HepG2 (cell line): ENCODE results near the gene FAM222A. TPM values are rescaled to one million over a fixed set of nuclear protein-coding genes. Genes with fewer than 3 reads are reported as not detected.
A peak's percentile ranks its signal among the peaks of the same experiment; 100 is the strongest.

ENCODE experiments used
- PITX1 ChIP-seq: sonication (generic); formaldehyde crosslinking; IDR thresholded peaks from 2 replicates; pipeline ENCODE4 v1.5.1; 2020; ENCODE audit warnings: mild to moderate bottlenecking, missing genetic modification reagents
- REL ChIP-seq: sonication (generic); formaldehyde crosslinking; conservative IDR thresholded peaks from 2 replicates; pipeline ENCODE4 v1.8.0; 2022; ENCODE audit warnings: mild to moderate bottlenecking, missing genetic modification reagents, moderate library complexity
- SALL1 ChIP-seq: sonication (generic); formaldehyde crosslinking; IDR thresholded peaks from 2 replicates; pipeline ENCODE4 v1.8.0; 2022; ENCODE audit warnings: mild to moderate bottlenecking, missing genetic modification reagents
- SP5 ChIP-seq: IDR thresholded peaks from 2 replicates; pipeline ENCODE4 v1.6.1; 2016; ENCODE audit warnings: low read depth, borderline replicate concordance
- ZNF282 ChIP-seq: fragments of 450-650 bp; IDR thresholded peaks from 2 replicates; pipeline ENCODE4 v1.6.1; 2018; ENCODE audit not compliant: partially characterized antibody
- polyA plus RNA-seq, 8 experiments: library from polyadenylated mRNA; depleted of rRNA in 3 of 8; stranded (reverse) in 7 of 8; unstranded in 1 of 8; fragments of >200 nt; fragmentation: Illumina TruSeq in 4 of 8; extraction: Trizol in 4 of 8; gene quantifications; 2 replicates each; pipeline versions ENCODE4 v1.2.1 to v1.2.3, GENCODE V29; 2011 to 2016; ENCODE audit warnings: low read depth in 4 of 8, missing spikeins in 1 of 8, mixed read lengths in 1 of 8; ENCODE audit not compliant: insufficient read depth in 1 of 8
- total RNA-seq, 5 experiments: library from RNA; depleted of rRNA; stranded (reverse); fragments of >200 nt; fragmentation: Illumina TruSeq; extraction: Trizol; gene quantifications; 2 replicates each; pipeline ENCODE4 v1.2.3, GENCODE V29; 2016; ENCODE audit warnings: low read depth in 1 of 5
- TF ChIP-seq, protein P1 (sequence below): sonication (generic); formaldehyde crosslinking; conservative IDR thresholded peaks from 2 replicates; pipeline ENCODE4 v1.4.0; 2020; ENCODE audit warnings: missing genetic modification reagents
- TF ChIP-seq, protein P2 (sequence below): sonication (generic); formaldehyde crosslinking; IDR thresholded peaks from 2 replicates; pipeline ENCODE4 v1.5.1; 2020; ENCODE audit warnings: mild to moderate bottlenecking, missing genetic modification reagents, moderate library complexity
- TF ChIP-seq, protein P3 (sequence below): IDR thresholded peaks from 2 replicates; pipeline ENCODE4 v1.6.1; 2018; ENCODE audit warnings: missing genetic modification reagents, mild to moderate bottlenecking, missing compliant biosample characterization
- TF ChIP-seq, protein P4 (sequence below): IDR thresholded peaks from 2 replicates; pipeline ENCODE4 v1.6.1; 2016; ENCODE audit warnings: control low read depth
- TF ChIP-seq, protein P5 (sequence below): sonication (generic); formaldehyde crosslinking; IDR thresholded peaks from 2 replicates; pipeline ENCODE4 v1.8.1; 2023; ENCODE audit warnings: missing genetic modification reagents, mild to moderate bottlenecking, borderline replicate concordance
- TF ChIP-seq, protein P6 (sequence below): sonication (generic); formaldehyde crosslinking; IDR thresholded peaks from 2 replicates; pipeline ENCODE4 v1.4.0; 2020; ENCODE audit warnings: mild to moderate bottlenecking, missing genetic modification reagents
- TF ChIP-seq, protein P7 (sequence below): sonication (generic); formaldehyde crosslinking; IDR thresholded peaks from 2 replicates; pipeline ENCODE4 v1.5.1; 2020; ENCODE audit warnings: mild to moderate bottlenecking, moderate library complexity, missing genetic modification reagents
- TF ChIP-seq, protein P8 (sequence below): sonication (generic); IDR thresholded peaks from 2 replicates; pipeline ENCODE4 v1.6.1; 2016; ENCODE audit warnings: low read depth, borderline replicate concordance
- TF ChIP-seq, protein P9 (sequence below): IDR thresholded peaks from 2 replicates; pipeline ENCODE4 v1.6.1; 2016; ENCODE audit warnings: missing genetic modification reagents, missing compliant biosample characterization

The FAM222A gene
- total and polyA plus RNA-seq, 2 of the 13 experiments (the other 11 are each of a cell fraction or from before 2014, with no cell fraction given): 2.7 to 9.6 TPM

DNA sequence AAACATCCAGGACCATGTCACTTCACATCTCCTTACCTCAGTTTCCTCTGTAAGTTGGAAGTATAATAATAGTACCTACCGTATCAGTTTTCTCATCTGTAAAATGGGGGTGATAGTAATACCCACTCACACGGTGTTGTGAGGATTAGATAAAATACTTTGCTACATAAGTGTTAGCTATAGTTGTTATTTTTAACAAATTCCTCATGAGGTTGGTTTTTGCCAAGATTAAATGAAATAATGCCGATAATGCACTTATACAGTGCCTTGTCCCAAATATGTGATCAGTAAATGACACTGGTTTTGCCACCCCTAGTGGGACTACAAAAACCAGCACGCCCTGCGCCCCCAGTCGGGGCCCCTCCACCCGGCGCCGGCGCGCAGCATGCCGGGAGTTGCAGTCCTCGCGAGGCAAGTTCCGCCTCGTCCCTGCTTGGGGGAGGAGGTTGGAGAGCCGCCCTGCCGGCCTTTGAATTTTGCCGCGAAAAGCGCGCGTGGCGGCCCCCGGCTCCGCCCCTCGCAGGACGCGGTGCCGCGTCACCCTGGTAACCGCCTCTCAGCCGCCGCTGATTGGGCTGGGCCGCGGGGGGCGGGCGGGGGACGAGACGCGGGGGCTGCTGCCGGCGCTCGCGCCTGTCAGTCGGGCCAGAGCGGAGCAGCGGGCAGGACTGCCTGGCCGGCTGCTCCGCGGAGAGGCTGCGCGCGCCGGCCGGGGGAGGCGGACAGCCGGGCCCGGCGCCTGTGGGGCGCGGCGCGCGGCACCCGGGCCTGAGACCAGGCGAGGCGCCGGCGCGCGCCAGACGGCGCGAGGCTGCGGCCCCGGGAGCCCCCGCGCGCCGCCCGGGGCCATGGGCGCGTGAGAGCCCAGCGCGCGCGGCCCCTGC lies at the start of gene FAM222A (continued):
- TF ChIP-seq, protein P1, sequence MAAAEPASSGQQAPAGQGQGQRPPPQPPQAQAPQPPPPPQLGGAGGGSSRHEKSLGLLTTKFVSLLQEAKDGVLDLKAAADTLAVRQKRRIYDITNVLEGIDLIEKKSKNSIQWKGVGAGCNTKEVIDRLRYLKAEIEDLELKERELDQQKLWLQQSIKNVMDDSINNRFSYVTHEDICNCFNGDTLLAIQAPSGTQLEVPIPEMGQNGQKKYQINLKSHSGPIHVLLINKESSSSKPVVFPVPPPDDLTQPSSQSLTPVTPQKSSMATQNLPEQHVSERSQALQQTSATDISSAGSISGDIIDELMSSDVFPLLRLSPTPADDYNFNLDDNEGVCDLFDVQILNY (CRISPR knock-in tag): peak; percentile 90
- TF ChIP-seq REL (CRISPR knock-in tag) (0 out of 2 replicates have a peak, but pooled peaks have one; percentile 5), PITX1 (CRISPR knock-in tag) (0 out of 2 replicates have a peak, but pooled peaks have one; percentile 25), ZNF282 (no peak), SP5 (CRISPR knock-in tag) (peak; percentile 87), SALL1 (CRISPR knock-in tag) (peak; percentile 70)
- TF ChIP-seq, protein P2, sequence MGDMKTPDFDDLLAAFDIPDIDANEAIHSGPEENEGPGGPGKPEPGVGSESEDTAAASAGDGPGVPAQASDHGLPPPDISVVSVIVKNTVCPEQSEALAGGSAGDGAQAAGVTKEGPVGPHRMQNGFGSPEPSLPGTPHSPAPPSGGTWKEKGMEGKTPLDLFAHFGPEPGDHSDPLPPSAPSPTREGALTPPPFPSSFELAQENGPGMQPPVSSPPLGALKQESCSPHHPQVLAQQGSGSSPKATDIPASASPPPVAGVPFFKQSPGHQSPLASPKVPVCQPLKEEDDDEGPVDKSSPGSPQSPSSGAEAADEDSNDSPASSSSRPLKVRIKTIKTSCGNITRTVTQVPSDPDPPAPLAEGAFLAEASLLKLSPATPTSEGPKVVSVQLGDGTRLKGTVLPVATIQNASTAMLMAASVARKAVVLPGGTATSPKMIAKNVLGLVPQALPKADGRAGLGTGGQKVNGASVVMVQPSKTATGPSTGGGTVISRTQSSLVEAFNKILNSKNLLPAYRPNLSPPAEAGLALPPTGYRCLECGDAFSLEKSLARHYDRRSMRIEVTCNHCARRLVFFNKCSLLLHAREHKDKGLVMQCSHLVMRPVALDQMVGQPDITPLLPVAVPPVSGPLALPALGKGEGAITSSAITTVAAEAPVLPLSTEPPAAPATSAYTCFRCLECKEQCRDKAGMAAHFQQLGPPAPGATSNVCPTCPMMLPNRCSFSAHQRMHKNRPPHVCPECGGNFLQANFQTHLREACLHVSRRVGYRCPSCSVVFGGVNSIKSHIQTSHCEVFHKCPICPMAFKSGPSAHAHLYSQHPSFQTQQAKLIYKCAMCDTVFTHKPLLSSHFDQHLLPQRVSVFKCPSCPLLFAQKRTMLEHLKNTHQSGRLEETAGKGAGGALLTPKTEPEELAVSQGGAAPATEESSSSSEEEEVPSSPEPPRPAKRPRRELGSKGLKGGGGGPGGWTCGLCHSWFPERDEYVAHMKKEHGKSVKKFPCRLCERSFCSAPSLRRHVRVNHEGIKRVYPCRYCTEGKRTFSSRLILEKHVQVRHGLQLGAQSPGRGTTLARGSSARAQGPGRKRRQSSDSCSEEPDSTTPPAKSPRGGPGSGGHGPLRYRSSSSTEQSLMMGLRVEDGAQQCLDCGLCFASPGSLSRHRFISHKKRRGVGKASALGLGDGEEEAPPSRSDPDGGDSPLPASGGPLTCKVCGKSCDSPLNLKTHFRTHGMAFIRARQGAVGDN: peak; percentile 30
- TF ChIP-seq, protein P3, sequence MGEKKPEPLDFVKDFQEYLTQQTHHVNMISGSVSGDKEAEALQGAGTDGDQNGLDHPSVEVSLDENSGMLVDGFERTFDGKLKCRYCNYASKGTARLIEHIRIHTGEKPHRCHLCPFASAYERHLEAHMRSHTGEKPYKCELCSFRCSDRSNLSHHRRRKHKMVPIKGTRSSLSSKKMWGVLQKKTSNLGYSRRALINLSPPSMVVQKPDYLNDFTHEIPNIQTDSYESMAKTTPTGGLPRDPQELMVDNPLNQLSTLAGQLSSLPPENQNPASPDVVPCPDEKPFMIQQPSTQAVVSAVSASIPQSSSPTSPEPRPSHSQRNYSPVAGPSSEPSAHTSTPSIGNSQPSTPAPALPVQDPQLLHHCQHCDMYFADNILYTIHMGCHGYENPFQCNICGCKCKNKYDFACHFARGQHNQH: peak; percentile 23; the same call in 1 of the 2 replicates
- TF ChIP-seq, protein P4, sequence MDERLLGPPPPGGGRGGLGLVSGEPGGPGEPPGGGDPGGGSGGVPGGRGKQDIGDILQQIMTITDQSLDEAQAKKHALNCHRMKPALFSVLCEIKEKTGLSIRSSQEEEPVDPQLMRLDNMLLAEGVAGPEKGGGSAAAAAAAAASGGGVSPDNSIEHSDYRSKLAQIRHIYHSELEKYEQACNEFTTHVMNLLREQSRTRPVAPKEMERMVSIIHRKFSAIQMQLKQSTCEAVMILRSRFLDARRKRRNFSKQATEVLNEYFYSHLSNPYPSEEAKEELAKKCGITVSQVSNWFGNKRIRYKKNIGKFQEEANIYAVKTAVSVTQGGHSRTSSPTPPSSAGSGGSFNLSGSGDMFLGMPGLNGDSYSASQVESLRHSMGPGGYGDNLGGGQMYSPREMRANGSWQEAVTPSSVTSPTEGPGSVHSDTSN (CRISPR knock-in tag): no peak
- TF ChIP-seq, protein P5, sequence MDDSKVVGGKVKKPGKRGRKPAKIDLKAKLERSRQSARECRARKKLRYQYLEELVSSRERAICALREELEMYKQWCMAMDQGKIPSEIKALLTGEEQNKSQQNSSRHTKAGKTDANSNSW (CRISPR knock-in tag): no peak
- TF ChIP-seq, protein P6, sequence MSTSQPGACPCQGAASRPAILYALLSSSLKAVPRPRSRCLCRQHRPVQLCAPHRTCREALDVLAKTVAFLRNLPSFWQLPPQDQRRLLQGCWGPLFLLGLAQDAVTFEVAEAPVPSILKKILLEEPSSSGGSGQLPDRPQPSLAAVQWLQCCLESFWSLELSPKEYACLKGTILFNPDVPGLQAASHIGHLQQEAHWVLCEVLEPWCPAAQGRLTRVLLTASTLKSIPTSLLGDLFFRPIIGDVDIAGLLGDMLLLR (CRISPR knock-in tag): peak; percentile 82; the same call in 1 of the 2 replicates
- TF ChIP-seq, protein P7, sequence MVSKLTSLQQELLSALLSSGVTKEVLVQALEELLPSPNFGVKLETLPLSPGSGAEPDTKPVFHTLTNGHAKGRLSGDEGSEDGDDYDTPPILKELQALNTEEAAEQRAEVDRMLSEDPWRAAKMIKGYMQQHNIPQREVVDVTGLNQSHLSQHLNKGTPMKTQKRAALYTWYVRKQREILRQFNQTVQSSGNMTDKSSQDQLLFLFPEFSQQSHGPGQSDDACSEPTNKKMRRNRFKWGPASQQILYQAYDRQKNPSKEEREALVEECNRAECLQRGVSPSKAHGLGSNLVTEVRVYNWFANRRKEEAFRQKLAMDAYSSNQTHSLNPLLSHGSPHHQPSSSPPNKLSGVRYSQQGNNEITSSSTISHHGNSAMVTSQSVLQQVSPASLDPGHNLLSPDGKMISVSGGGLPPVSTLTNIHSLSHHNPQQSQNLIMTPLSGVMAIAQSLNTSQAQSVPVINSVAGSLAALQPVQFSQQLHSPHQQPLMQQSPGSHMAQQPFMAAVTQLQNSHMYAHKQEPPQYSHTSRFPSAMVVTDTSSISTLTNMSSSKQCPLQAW (CRISPR knock-in tag): 0 out of 2 replicates have a peak, but pooled peaks have one; percentile 23
- TF ChIP-seq, protein P8, sequence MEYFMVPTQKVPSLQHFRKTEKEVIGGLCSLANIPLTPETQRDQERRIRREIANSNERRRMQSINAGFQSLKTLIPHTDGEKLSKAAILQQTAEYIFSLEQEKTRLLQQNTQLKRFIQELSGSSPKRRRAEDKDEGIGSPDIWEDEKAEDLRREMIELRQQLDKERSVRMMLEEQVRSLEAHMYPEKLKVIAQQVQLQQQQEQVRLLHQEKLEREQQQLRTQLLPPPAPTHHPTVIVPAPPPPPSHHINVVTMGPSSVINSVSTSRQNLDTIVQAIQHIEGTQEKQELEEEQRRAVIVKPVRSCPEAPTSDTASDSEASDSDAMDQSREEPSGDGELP: peak; percentile 7; the same call in 1 of the 2 replicates
- TF ChIP-seq, protein P9, sequence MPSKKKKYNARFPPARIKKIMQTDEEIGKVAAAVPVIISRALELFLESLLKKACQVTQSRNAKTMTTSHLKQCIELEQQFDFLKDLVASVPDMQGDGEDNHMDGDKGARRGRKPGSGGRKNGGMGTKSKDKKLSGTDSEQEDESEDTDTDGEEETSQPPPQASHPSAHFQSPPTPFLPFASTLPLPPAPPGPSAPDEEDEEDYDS (CRISPR knock-in tag): peak; percentile 45; the same call in 1 of the 2 replicates
